Suppressor macrophage treated with lipopolysaccharide for 1 hour (primary cell): ENCODE results near the gene LALBA.
"Not testable (repeated sequence)": the region's sequence is repeated elsewhere in the genome, so short reads cannot be mapped to it uniquely, and the experiment has no call there.

Source experiments
- DNase-seq, 3 donors: peaks; one replicate each; pipeline ENCODE4 v3.0.0-alpha.2; 2020 to 2022

LALBA gene

DNA sequence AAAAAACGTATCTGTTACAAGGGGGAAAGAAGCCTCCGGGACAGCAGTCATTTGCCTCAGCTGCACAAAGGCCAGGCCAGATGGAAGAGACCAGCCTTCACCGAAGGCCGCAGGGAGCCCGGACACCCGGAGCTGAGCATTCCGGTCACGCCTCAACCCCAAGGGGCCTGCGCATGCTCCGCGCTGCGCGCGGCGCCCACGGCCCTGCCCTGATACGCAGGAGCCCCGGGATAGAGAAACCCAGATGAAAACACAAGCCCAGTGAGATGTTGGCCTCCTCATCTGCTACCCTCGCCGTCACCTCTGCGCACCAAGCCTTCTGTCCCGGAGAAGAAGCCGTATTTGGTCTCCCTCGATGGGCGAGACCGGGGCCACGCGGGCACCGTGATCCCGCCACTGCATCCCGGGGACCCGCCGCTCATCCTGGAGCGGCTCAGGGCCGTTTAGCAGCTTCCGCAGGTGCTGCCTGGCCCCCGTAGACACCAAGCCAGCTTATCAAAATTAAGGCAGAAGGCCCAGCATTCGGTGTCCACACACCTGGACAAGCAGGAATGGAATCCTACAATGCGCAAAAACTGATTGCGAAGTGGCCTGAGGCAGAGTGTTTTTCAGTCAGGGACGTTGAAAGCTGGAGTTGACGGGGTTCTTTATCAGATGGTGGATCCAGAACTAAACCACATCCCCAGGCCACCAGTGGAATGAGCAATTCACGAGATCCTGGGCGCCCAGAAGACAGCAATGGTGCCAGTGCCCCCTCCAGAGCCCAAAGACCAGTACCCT lies 41.8 kb downstream of the LALBA start:
- no peak for DNase-seq

GRCh38 chr12:48525332-48525731 lies 44.5 kb downstream of the LALBA start, which contains the start of gene OR8S1:
TSS of gene OR8S1 (plus strand) at chr12:48525632. CDS start at chr12:48525632, 0 bp downstream.
- no peak for DNase-seq

GRCh38 chr12:48520381-48520780 lies 49.5 kb downstream of the LALBA start:
- not testable (repeated sequence) for DNase-seq
